Neural cell (in vitro differentiated cells): ENCODE measurements around the gene DPP3.

ENCODE experiments used
- CTCF ChIP-seq: fragments of 450-650 bp; IDR thresholded peaks from 2 replicates; pipeline ENCODE4 v1.5.1; 2014; ENCODE audit warnings: antibody characterized with exemption, mild to moderate bottlenecking, moderate library complexity; ENCODE audit not compliant: poor library complexity, severe bottlenecking
- EZH2 ChIP-seq: fragments of 200-600, 300-800 bp; shearing (Covaris generic), sonication (generic); IDR thresholded peaks from 2 replicates; pipeline ENCODE4 v1.6.1; 2014; ENCODE audit warnings: antibody characterized with exemption, low read length, borderline replicate concordance, mild to moderate bottlenecking; ENCODE audit not compliant: insufficient read depth, poor library complexity, severe bottlenecking
- MXI1 ChIP-seq: fragments of 450-650 bp; conservative IDR thresholded peaks from 2 replicates; pipeline ENCODE4 v1.6.1; 2014; ENCODE audit warnings: antibody characterized with exemption, mild to moderate bottlenecking; ENCODE audit not compliant: poor library complexity, severe bottlenecking
- POLR2AphosphoS5 ChIP-seq: IDR thresholded peaks from 2 replicates; pipeline ENCODE4 v1.6.1; 2012
- RAD21 ChIP-seq: fragments of 450-650 bp; conservative IDR thresholded peaks from 2 replicates; pipeline ENCODE4 v1.6.1; 2014; ENCODE audit warnings: antibody characterized with exemption, mild to moderate bottlenecking, moderate library complexity
- TAF1 ChIP-seq: IDR thresholded peaks from 2 replicates; pipeline ENCODE4 v1.6.1; 2012; ENCODE audit warnings: low read depth
- TF ChIP-seq, protein P1 (sequence below): IDR thresholded peaks from 2 replicates; pipeline ENCODE4 v1.6.1; 2012; ENCODE audit warnings: borderline replicate concordance

- TF ChIP-seq CTCF (peak; percentile 69), POLR2AphosphoS5 (peak; percentile 42), TAF1 (peak; percentile 63), MXI1 (peak; percentile 29), EZH2 (no peak), RAD21 (peak; percentile 33)
- TF ChIP-seq, protein P1, sequence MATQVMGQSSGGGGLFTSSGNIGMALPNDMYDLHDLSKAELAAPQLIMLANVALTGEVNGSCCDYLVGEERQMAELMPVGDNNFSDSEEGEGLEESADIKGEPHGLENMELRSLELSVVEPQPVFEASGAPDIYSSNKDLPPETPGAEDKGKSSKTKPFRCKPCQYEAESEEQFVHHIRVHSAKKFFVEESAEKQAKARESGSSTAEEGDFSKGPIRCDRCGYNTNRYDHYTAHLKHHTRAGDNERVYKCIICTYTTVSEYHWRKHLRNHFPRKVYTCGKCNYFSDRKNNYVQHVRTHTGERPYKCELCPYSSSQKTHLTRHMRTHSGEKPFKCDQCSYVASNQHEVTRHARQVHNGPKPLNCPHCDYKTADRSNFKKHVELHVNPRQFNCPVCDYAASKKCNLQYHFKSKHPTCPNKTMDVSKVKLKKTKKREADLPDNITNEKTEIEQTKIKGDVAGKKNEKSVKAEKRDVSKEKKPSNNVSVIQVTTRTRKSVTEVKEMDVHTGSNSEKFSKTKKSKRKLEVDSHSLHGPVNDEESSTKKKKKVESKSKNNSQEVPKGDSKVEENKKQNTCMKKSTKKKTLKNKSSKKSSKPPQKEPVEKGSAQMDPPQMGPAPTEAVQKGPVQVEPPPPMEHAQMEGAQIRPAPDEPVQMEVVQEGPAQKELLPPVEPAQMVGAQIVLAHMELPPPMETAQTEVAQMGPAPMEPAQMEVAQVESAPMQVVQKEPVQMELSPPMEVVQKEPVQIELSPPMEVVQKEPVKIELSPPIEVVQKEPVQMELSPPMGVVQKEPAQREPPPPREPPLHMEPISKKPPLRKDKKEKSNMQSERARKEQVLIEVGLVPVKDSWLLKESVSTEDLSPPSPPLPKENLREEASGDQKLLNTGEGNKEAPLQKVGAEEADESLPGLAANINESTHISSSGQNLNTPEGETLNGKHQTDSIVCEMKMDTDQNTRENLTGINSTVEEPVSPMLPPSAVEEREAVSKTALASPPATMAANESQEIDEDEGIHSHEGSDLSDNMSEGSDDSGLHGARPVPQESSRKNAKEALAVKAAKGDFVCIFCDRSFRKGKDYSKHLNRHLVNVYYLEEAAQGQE: no peak
These were observed 13.1 kb upstream of the DPP3 start for GRCh38 chr11:66467034-66467659.
